ENCODE results near the gene TSPAN9.

TSPAN9 gene

DNA sequence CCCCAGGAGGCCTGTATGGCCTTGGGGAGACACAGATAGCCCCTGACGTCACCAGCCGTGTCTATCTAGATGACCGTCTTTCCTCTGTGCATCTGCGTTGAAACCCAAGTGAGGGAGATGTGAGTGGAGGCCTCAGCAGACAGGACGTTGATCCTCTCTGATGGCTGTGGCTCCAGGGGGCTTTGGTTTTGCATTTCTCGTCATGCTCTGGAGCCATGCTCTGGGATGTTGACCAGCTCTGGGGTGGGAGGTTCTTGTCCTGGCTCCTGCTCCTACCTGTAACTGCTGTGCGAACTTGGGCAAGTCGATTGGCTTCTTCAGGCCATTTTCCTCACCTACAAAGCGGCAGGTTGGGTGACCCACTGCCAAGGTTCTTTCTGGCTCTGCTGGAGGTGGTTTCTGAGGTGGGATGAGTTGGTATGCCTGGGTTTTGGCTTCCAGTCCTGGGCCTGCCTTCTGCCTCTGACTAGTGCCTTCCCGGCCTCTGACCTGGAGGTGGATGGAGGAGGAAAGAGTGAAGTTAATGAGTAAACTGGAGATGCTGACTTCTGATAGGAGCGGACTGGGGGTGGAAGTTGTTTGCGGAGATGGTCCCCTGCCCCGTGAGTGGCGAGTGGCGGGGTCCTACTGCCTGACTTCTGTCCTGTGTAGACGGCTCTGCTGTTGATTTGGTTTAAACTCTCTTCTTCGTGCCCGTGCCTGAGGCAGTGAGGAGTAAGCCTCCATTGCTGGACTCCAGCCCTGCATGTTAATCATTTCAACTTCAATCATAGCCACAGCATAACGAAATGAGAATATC lies 8.4 kb downstream of the TSPAN9 start:
- H3K27ac ChIP-seq, result no peak overlapping the region

DNA sequence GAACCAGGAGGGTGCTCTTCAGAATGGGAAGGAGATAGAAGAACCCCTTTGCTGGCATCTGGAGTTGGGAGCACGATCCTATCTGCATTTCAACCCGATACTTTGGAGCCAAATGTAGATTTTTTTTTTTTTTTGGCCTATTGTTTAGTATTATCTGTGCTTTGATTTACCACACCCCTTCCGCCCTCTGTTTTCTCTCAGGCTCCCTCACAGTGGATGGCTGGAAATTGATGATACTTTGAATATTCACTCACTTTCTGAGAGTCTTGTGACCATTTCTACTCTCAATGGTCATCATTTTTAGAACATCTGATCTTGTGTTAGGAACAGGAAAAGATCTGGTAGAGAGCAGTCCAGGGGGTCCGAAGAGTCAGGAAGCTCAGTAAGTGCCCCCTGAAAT lies 9.0 kb downstream of the TSPAN9 start:
- Histone ChIP-seq H3K9me3 (replicated peaks in 1 of 11) (peaks cover 0 to 12% (median 7%) of the 10 kb centered on the region in 11 experiments; a peak in 10 of 22 replicates), H3K9ac (no peak overlapping the region), H3K27me3 (no peaks in the 10 kb centered on the region), H4K20me1 (no peaks in the 10 kb centered on the region; a peak in 2 of 22 replicates), H3K4me1 (peaks cover 9 to 28% (median 23%) of the 10 kb centered on the region in 10 experiments), H3K27ac (no peak overlapping the region), H3K36me3 (peaks cover 0 to 10% (median 0%) of the 10 kb centered on the region in 11 experiments; a peak in 3 of 22 replicates), H3K4me2 (no peak overlapping the region), H3K4me3 (no peak overlapping the region)
- no peak for TF ChIP-seq Cebpa-rat (IDR thresholded peaks at IDR 0.05)

More for the DNA sequence above, 8.4 kb downstream of the TSPAN9 start:
- Histone ChIP-seq H3K36me3 (peaks cover 0 to 10% (median 0%) of the 10 kb centered on the region in 11 experiments; a peak in 3 of 22 replicates), H3K9ac (no peak overlapping the region), H3K27me3 (no peaks in the 10 kb centered on the region), H3K9me3 (replicated peaks in 1 of 11) (peaks cover 0 to 12% (median 7%) of the 10 kb centered on the region in 11 experiments; a peak in 10 of 22 replicates), H3K4me3 (no peak overlapping the region), H3K4me1 (peaks cover 9 to 22% (median 17%) of the 10 kb centered on the region in 10 experiments), H4K20me1 (no peaks in the 10 kb centered on the region; a peak in 2 of 22 replicates), H3K4me2 (no peak overlapping the region)
- no peak for TF ChIP-seq Cebpa-rat (IDR thresholded peaks at IDR 0.05)

DNA sequence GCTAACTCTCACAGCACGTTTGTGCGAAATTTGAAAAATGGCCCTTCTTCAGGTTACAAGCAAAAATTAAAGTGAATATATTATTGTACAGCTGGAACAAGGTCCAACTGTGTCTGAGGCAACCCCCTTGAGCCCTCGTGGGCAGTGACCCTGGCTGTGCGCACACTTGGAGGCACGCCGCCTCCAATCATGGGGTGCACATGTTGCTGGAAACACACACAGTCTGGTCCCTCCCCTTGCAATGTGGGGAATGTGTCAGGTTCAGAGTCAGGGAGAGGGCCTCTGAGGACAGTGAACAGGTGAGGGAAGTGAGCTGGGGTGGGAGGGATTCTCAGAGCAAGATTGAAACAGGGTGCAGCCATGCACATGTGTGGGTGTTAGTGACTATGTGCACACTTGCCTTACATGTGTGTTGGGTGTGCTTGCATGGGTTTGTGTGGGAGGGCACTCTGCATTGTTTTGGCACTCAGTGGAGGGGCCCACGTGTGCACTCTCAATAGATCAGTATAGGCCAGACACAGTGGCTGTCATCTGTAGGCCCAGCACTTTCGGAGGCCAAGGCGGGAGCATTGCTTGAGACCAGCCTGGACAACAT lies 9.6 kb downstream of the TSPAN9 start:
- TF ChIP-seq Cebpa-rat (IDR thresholded peaks at IDR 0.05), result no peak
- Histone ChIP-seq H3K9ac (no peak overlapping the region), H3K9me3 (replicated peaks in 1 of 11) (peaks cover 0 to 12% (median 7%) of the 10 kb centered on the region in 11 experiments; a peak in 10 of 22 replicates), H3K4me3 (no peak overlapping the region), H3K4me1 (peaks cover 9 to 35% (median 29%) of the 10 kb centered on the region in 10 experiments), H4K20me1 (no peaks in the 10 kb centered on the region; a peak in 1 of 22 replicates), H3K36me3 (peaks cover 0 to 10% (median 0%) of the 10 kb centered on the region in 11 experiments; a peak in 3 of 22 replicates), H3K27me3 (no peaks in the 10 kb centered on the region), H3K27ac (no peak overlapping the region), H3K4me2 (no peak overlapping the region)

GRCh38 chr12:3087758-3088650 lies 10.8 kb downstream of the TSPAN9 start:
- H3K9ac ChIP-seq, result no peak overlapping the region
- H3K4me2 ChIP-seq, result no peak overlapping the region
- peaks cover 0 to 9% (median 5%) of the 10 kb centered on the region in 11 experiments; a peak in 9 of 22 replicates for H3K9me3 ChIP-seq (replicated peaks in 1 of 11)
- no peak overlapping the region for H3K27ac ChIP-seq
- H3K27me3 ChIP-seq, result no peaks in the 10 kb centered on the region
- H3K4me1 ChIP-seq, result peaks cover 9 to 46% (median 38%) of the 10 kb centered on the region in 10 experiments
- H3K4me3 ChIP-seq, result no peak overlapping the region
- H3K36me3 ChIP-seq, result peaks cover 0 to 10% (median 0%) of the 10 kb centered on the region in 11 experiments; a peak in 3 of 22 replicates
- no peak for TF ChIP-seq Cebpa-rat (IDR thresholded peaks at IDR 0.05)
- no peaks in the 10 kb centered on the region; a peak in 1 of 22 replicates for H4K20me1 ChIP-seq

DNA sequence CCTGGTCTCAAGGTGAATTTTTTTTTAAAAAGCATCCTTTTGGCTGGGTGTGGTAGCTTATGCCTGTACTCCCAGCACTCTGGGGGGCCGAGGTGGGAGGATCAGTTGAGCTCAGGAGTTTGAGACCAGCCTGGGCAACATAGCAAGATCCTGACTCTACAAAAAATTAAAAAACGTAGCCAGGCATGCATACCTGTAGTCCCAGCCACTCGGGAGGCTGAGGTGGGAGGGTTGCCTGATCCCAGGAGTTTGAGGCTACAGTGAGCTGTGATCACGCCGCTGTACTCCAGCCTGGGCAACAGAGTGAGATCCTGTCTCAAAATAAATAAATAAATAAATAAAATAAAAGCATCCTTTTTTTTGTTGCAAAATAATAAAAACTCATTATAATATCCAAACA lies 12.4 kb downstream of the TSPAN9 start:
- no peaks in the 10 kb centered on the region; a peak in 1 of 22 replicates for H4K20me1 ChIP-seq
- H3K9ac ChIP-seq, result no peak overlapping the region
- H3K4me3 ChIP-seq, result no peak overlapping the region
- H3K9me3 ChIP-seq (replicated peaks in 1 of 11), result no peaks in the 10 kb centered on the region
- TF ChIP-seq Cebpa-rat (IDR thresholded peaks at IDR 0.05), result no peak
- H3K4me1 ChIP-seq, result peaks cover 0 to 35% (median 27%) of the 10 kb centered on the region in 10 experiments; a peak in 13 of 20 replicates
- no peak overlapping the region for H3K27ac ChIP-seq
- no peaks in the 10 kb centered on the region for H3K27me3 ChIP-seq
- H3K36me3 ChIP-seq, result peaks cover 0 to 4% (median 0%) of the 10 kb centered on the region in 11 experiments; a peak in 3 of 22 replicates
- no peak overlapping the region; a peak in 1 of 22 replicates for H3K4me2 ChIP-seq

DNA sequence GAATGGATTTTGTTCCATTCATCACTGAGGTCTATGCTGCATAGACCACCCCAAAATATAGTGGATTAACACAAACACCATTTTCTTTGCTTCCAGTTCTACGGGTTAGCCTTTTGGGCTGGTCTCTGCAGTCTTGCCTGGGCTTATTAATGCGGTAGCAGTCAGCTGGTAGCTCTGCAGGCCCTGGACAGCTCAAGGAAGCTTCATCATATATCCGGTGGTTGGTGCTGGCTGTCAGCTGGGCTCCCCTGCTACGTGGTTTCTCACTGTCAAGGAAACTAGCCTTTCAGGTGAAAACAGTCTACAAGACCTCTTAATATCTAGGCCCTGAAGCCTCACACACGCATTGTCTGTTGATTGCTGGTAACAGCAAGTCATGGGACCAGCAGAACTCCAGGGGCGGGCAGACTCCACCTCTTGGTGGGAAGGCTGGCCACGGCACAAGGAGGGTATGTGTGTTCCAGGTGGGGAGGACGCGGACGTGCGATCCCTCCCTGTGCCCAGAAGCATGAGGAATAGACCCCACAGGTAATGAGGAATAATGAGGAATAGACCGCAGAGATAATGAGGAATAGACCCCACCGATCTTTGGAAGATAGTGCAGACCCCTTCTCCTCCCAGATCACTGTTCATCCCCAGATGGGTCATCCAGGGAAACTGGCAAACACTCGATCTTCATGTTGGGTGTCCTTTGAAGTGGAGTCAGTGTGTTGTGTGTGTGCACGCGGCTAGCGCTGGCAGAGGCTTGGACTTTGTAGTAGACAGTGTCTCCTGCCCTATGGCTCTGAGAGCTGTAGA lies 13.3 kb downstream of the TSPAN9 start:
- no peak for TF ChIP-seq Cebpa-rat (IDR thresholded peaks at IDR 0.05)
- H3K4me3 ChIP-seq, result no peak overlapping the region

GRCh38 chr12:3091038-3091319 lies 13.8 kb downstream of the TSPAN9 start:
- Histone ChIP-seq H3K9ac (no peak overlapping the region), H3K4me1 (peaks cover 0 to 31% (median 27%) of the 10 kb centered on the region in 10 experiments; a peak in 13 of 20 replicates), H3K9me3 (replicated peaks in 1 of 11) (peaks cover 3 to 4% (median 4%) of the 10 kb centered on the region in 11 experiments), H3K27ac (no peak overlapping the region), H3K4me2 (peak overlapping the region in 6 of 11 experiments; percentile 16 to 53 (median 39); a peak in 8 of 22 replicates), H4K20me1 (no peaks in the 10 kb centered on the region; a peak in 1 of 22 replicates), H3K4me3 (no peak overlapping the region), H3K27me3 (no peaks in the 10 kb centered on the region), H3K36me3 (peaks cover 0 to 2% (median 0%) of the 10 kb centered on the region in 11 experiments; a peak in 2 of 22 replicates)
- no peak for TF ChIP-seq Cebpa-rat (IDR thresholded peaks at IDR 0.05)

More for the DNA sequence above, 13.3 kb downstream of the TSPAN9 start:
- no peak overlapping the region for H3K9ac ChIP-seq
- H3K9me3 ChIP-seq (replicated peaks in 1 of 11), result no peaks in the 10 kb centered on the region
- no peak overlapping the region for H3K27ac ChIP-seq
- H3K27me3 ChIP-seq, result no peaks in the 10 kb centered on the region
- peaks cover 0 to 31% (median 27%) of the 10 kb centered on the region in 10 experiments; a peak in 13 of 20 replicates for H3K4me1 ChIP-seq
- peak overlapping the region in 6 of 11 experiments; percentile 5 to 53 (median 39); a peak in 7 of 22 replicates for H3K4me2 ChIP-seq
- no peaks in the 10 kb centered on the region; a peak in 1 of 22 replicates for H3K36me3 ChIP-seq
- H4K20me1 ChIP-seq, result no peaks in the 10 kb centered on the region; a peak in 1 of 22 replicates
